Measurements from ENCODE around the gene RASSF3.

Gene RASSF3

DNA sequence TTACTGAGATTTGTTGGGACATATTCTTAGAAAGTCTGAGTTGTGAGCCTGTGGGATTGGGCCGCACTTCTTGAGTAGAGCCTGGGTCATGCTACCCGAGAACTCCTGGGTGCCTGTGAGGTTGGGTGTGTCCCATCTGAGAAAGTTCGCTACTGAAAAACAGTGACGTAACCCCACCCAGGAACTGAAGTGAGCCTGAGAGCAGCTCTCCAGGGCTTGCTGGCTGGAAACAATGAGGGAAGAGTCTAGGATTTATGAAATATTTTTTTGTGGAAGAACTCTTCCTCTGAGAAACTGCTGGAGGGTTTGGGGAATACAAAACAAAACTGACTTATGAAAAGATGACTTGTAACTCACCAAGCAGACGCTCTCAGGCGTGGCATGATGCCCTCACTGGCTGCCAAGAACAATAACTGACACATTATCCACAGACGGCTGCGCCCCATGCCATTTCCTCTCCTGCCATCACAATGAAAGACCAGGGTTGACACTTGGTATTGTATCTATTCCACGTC, 69.2 kb downstream of the RASSF3 start:
- Histone ChIP-seq H3K4me3 (ENCODE audit: insufficient read depth, low read depth, low read length) (no peak overlapping the region), H3K27ac (ENCODE audit: insufficient read depth, low read depth, low read length, poor library complexity, severe bottlenecking) (no peak overlapping the region), H3K36me3 (ENCODE audit: control insufficient read depth, insufficient read depth, low read length) (no peaks in the 10 kb centered on the region), H3K27me3 (ENCODE audit: control insufficient read depth, insufficient read depth, low read length, poor library complexity, severe bottlenecking) (no peaks in the 10 kb centered on the region), H3K9me3 (ENCODE audit: control insufficient read depth, low read length) (no peaks in the 10 kb centered on the region), H3K4me1 (ENCODE audit: control insufficient read depth, insufficient read depth, low read length) (peaks cover 6% of the 10 kb centered on the region)
- WGBS, 2 experiments: 91 to 95% methylated on average over 9 of the region's 9 CpGs

DNA sequence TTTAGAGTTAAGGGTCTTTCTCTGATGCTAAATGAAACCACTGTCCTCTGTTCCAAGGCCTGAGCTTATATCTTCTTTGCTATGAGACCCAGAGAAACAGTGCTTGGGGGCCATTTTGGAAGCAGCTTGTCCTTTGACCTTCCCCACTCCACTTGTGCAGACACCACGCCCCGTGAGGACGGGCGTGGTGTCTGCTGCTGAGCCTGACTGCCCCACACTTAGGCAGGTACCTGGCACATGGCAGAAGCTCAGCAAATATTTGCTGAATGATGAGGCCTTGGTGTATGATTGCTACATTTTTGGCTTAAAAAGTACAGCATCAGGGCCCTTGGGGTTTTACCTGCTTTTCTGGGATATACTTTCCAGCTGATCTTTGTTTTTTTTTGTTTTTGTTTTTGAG, 69.9 kb downstream of the RASSF3 start:
- Histone ChIP-seq H3K27me3 (ENCODE audit: control insufficient read depth, insufficient read depth, low read length, poor library complexity, severe bottlenecking) (no peaks in the 10 kb centered on the region), H3K4me1 (ENCODE audit: control insufficient read depth, insufficient read depth, low read length) (peaks cover 6% of the 10 kb centered on the region), H3K36me3 (ENCODE audit: control insufficient read depth, insufficient read depth, low read length) (no peaks in the 10 kb centered on the region), H3K27ac (ENCODE audit: insufficient read depth, low read depth, low read length, poor library complexity, severe bottlenecking) (no peak overlapping the region), H3K4me3 (ENCODE audit: insufficient read depth, low read depth, low read length) (no peak overlapping the region), H3K9me3 (ENCODE audit: control insufficient read depth, low read length) (no peaks in the 10 kb centered on the region)
- WGBS, 2 experiments: 91 to 95% methylated on average over 4 of the region's 4 CpGs

DNA sequence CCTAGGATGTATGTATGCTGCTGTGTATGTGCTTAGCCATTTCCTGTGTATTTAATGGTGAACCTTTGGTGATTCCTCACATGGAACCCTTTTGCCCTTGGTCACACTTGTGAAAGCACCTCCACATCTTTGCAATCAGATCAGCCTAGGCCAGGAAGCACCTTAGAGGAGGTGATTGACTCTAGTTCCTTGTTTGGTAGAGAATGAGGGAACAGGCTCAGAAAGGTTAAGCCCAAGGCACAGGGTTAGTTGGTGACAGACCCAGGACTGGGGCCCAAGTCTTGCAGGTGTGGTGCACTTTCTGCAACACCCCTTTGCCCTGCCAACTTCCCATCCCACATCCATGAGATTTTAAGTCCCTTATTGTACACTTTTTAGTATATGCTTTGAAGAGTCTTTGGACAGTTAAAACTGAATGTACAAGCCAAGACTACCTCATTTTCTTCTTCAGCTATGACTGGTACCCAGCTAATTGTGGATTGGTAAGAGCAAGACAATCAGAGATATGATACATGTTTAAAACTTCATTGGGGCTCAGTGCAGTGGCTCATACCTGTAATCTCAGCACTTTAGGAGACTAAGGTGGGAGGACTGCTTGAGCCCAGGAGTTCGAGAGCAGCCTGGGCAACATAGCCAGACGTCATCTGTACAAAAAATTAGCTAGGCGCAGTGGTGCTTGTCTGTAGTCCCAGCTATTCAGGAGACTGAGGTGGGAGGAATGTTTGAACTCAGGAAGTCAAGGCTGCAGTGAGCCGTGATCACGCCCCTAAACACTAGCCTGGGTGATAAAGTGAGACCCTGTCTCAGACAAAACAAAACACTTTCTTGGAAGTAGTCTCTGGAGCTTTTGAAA, 71.1 kb downstream of the RASSF3 start:
- 92 to 94% methylated on average over 5 of the region's 5 CpGs for WGBS, 2 experiments
- Histone ChIP-seq H3K9me3 (ENCODE audit: control insufficient read depth, low read length) (no peaks in the 10 kb centered on the region), H3K4me3 (ENCODE audit: insufficient read depth, low read depth, low read length) (no peak overlapping the region), H3K27me3 (ENCODE audit: control insufficient read depth, insufficient read depth, low read length, poor library complexity, severe bottlenecking) (no peaks in the 10 kb centered on the region), H3K4me1 (ENCODE audit: control insufficient read depth, insufficient read depth, low read length) (peaks cover 6% of the 10 kb centered on the region), H3K27ac (ENCODE audit: insufficient read depth, low read depth, low read length, poor library complexity, severe bottlenecking) (no peak overlapping the region), H3K36me3 (ENCODE audit: control insufficient read depth, insufficient read depth, low read length) (no peaks in the 10 kb centered on the region)

DNA sequence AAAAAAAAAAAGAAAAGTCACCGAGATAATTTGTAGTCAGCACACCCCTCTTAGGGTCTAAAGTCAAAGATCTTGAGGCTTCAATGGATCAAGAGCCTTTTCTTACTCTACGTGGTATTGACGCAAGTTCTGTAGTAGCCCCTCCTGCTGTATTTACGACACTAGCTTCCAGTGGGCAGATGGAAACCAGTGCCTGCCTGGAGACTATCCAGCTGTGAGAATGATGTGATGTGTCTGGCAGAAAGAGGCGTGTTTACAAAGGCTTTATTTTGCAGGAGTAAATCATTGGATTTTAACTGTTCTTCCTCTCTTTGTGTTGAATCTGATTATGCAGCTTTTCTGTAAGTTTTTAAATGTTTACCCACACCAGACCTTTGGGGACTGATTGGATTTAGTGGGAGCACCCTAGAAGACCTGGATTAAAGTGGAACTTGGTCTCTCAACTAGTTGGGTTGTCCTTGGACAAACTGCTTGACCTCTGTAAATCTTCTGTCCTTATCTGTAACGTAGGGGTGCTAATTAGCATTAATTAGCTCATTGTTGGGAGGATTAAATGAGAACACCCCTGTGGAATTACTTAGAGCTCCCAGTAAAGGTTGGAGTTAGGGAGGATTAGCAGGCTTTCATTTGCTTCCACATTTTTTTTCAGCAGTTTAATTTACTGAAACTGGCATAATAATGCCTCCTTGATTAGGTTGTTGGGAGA, 72.4 kb downstream of the RASSF3 start:
- Histone ChIP-seq H3K27ac (ENCODE audit: insufficient read depth, low read depth, low read length, poor library complexity, severe bottlenecking) (no peak overlapping the region), H3K27me3 (ENCODE audit: control insufficient read depth, insufficient read depth, low read length, poor library complexity, severe bottlenecking) (no peaks in the 10 kb centered on the region), H3K4me1 (ENCODE audit: control insufficient read depth, insufficient read depth, low read length) (peaks cover 8% of the 10 kb centered on the region), H3K4me3 (ENCODE audit: insufficient read depth, low read depth, low read length) (no peak overlapping the region), H3K9me3 (ENCODE audit: control insufficient read depth, low read length) (no peaks in the 10 kb centered on the region), H3K36me3 (ENCODE audit: control insufficient read depth, insufficient read depth, low read length) (no peaks in the 10 kb centered on the region)
- WGBS, 2 experiments: 31 to 34% methylated on average over 6 of the region's 6 CpGs

DNA sequence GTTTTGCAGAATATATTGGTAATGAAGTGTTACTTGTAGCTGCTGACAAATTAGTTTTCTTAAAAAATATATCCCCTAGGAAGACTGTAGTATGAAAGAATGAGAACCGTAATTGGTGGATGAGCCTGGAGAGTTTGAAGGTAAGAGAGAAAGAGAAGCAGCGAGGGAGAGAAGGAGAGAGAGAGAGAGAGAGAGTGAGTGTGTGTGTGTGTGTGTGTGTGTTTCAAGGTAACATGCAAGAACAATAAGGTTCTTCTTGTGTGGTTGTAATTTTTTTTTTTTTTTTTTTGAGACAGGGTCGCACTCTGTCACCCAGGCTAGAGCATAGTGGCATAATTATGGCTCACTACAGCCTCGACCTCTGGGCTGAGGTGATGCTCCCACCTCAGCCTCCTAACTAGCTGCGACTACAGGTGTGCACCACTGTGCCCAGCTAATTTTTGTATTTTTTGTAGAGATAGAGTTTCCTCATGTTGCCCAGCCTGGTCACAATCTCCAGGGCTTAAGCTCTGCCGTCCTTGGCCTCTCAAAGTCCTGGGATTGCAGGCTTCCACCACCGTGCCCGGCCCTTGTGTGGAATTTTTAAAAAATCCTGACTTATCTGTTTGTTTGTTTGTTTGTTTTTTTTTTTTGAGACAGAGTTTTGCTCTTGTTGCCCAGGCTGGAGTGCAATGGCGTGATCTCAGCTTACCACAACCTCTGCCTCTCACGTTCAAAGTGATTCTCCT, 73.7 kb downstream of the RASSF3 start:
- H3K27me3 ChIP-seq (ENCODE audit: control insufficient read depth, insufficient read depth, low read length, poor library complexity, severe bottlenecking): no peaks in the 10 kb centered on the region
- H3K36me3 ChIP-seq (ENCODE audit: control insufficient read depth, insufficient read depth, low read length): no peaks in the 10 kb centered on the region
- H3K27ac ChIP-seq (ENCODE audit: insufficient read depth, low read depth, low read length, poor library complexity, severe bottlenecking): no peak overlapping the region
- WGBS, 2 experiments: 92 to 96% methylated on average over 10 of the region's 10 CpGs
- H3K9me3 ChIP-seq (ENCODE audit: control insufficient read depth, low read length): no peaks in the 10 kb centered on the region
- peaks cover 9% of the 10 kb centered on the region for H3K4me1 ChIP-seq (ENCODE audit: control insufficient read depth, insufficient read depth, low read length)
- no peak overlapping the region for H3K4me3 ChIP-seq (ENCODE audit: insufficient read depth, low read depth, low read length)

DNA sequence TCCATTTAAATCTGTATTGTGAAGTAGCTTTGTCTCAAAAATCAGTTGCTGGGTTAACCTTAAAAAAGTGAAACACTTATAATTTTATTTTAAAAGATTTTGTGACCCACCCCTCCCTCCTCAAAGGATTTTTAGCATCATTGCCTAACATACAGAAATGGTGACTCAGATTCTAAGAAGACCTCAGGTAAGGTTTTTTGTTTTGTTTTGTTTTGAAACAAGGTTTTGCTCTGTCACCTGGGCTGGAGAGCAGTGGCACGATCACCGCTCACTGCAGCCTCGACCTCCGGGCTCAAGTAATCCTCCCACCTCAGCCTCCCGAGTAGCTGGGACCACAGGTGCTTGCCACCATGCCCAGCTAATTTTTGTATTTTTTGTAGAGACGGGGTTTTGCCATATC, 74.8 kb downstream of the RASSF3 start:
- WGBS, 2 experiments: 90 to 95% methylated on average over 6 of the region's 6 CpGs
- H3K9me3 ChIP-seq (ENCODE audit: control insufficient read depth, low read length): no peaks in the 10 kb centered on the region

DNA sequence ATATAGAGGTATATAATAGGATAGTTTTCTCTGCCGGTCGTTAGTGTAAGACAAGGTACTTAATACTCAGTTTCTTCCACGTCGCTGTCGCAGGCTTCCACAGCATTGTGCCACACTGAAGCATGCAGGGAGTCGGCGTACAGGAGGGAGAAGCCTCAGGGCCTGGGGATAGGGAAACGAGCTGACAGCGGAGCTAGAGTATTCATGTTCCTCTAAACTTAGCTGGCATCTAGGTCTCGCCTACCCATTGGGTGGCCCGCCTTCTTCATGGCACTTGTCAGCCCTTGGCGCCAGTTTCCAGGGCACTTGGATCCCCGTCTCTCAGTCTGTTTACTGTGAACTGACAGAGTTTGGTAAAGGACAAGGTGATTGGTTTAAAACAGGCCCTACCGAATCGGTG, 75.3 kb downstream of the RASSF3 start:
- 95% methylated on average over 15 of the region's 15 CpGs for WGBS, 2 experiments
- Histone ChIP-seq H3K4me1 (ENCODE audit: control insufficient read depth, insufficient read depth, low read length) (peaks cover 9% of the 10 kb centered on the region), H3K27me3 (ENCODE audit: control insufficient read depth, insufficient read depth, low read length, poor library complexity, severe bottlenecking) (no peaks in the 10 kb centered on the region), H3K36me3 (ENCODE audit: control insufficient read depth, insufficient read depth, low read length) (no peaks in the 10 kb centered on the region), H3K4me3 (ENCODE audit: insufficient read depth, low read depth, low read length) (no peak overlapping the region), H3K9me3 (ENCODE audit: control insufficient read depth, low read length) (no peaks in the 10 kb centered on the region), H3K27ac (ENCODE audit: insufficient read depth, low read depth, low read length, poor library complexity, severe bottlenecking) (no peak overlapping the region)

More for the DNA sequence above, 74.8 kb downstream of the RASSF3 start:
- H3K27ac ChIP-seq (ENCODE audit: insufficient read depth, low read depth, low read length, poor library complexity, severe bottlenecking): no peak overlapping the region
- no peak overlapping the region for H3K4me3 ChIP-seq (ENCODE audit: insufficient read depth, low read depth, low read length)
- H3K4me1 ChIP-seq (ENCODE audit: control insufficient read depth, insufficient read depth, low read length): peaks cover 9% of the 10 kb centered on the region
- H3K27me3 ChIP-seq (ENCODE audit: control insufficient read depth, insufficient read depth, low read length, poor library complexity, severe bottlenecking): no peaks in the 10 kb centered on the region
- H3K36me3 ChIP-seq (ENCODE audit: control insufficient read depth, insufficient read depth, low read length): no peaks in the 10 kb centered on the region

DNA sequence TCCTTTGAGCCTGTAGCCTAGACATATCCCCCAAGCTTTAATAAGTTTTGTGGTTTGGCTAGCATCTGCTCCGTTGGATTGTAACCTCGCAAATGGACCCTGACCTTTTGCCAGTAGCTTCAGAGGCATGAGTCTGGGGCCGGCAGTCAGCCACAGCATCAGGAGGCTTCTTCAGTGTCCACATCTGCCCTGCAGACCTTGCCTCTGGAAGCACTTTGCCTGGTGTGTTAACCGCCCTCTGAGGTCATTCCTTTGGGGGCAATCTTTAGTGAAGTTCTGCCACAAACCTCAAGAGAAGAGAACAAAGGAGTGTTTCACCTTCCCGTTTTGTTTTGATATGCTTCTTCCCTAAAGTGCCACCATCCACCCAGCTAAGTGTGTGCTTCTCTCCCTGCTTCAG, 77.5 kb downstream of the RASSF3 start:
- no peak overlapping the region for H3K4me3 ChIP-seq (ENCODE audit: insufficient read depth, low read depth, low read length)
- peaks cover 20% of the 10 kb centered on the region for H3K4me1 ChIP-seq (ENCODE audit: control insufficient read depth, insufficient read depth, low read length)
- H3K36me3 ChIP-seq (ENCODE audit: control insufficient read depth, insufficient read depth, low read length): no peaks in the 10 kb centered on the region
- H3K27ac ChIP-seq (ENCODE audit: insufficient read depth, low read depth, low read length, poor library complexity, severe bottlenecking): peak overlapping the region; percentile 18
- 85 to 86% methylated on average over 5 of the region's 5 CpGs for WGBS, 2 experiments
- no peaks in the 10 kb centered on the region for H3K27me3 ChIP-seq (ENCODE audit: control insufficient read depth, insufficient read depth, low read length, poor library complexity, severe bottlenecking)
- no peaks in the 10 kb centered on the region for H3K9me3 ChIP-seq (ENCODE audit: control insufficient read depth, low read length)

DNA sequence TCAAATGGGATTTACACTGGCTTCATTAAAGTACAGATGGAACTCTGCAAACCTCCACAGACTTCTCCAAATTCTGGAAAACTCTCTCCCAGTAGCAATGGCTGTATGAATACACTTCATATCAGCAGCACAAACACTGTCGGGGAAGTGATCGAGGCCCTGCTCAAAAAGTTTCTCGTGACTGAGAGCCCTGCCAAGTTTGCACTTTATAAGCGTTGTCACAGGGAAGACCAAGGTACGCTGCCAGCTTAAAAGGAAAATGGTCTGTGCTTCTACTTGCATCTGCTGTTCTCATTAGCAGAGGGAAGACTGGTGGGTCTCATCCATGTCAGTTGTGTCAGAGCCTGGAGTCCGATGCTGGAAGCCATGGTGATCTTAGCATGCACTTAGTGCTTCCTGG, 77.9 kb downstream of the RASSF3 start:
- H3K27me3 ChIP-seq (ENCODE audit: control insufficient read depth, insufficient read depth, low read length, poor library complexity, severe bottlenecking): no peaks in the 10 kb centered on the region
- H3K9me3 ChIP-seq (ENCODE audit: control insufficient read depth, low read length): no peaks in the 10 kb centered on the region
- no peak overlapping the region for H3K4me3 ChIP-seq (ENCODE audit: insufficient read depth, low read depth, low read length)
- 93 to 94% methylated on average over 6 of the region's 6 CpGs for WGBS, 2 experiments
- peaks cover 16% of the 10 kb centered on the region for H3K4me1 ChIP-seq (ENCODE audit: control insufficient read depth, insufficient read depth, low read length)
- no peaks in the 10 kb centered on the region for H3K36me3 ChIP-seq (ENCODE audit: control insufficient read depth, insufficient read depth, low read length)
- H3K27ac ChIP-seq (ENCODE audit: insufficient read depth, low read depth, low read length, poor library complexity, severe bottlenecking): peak overlapping the region; percentile 18

DNA sequence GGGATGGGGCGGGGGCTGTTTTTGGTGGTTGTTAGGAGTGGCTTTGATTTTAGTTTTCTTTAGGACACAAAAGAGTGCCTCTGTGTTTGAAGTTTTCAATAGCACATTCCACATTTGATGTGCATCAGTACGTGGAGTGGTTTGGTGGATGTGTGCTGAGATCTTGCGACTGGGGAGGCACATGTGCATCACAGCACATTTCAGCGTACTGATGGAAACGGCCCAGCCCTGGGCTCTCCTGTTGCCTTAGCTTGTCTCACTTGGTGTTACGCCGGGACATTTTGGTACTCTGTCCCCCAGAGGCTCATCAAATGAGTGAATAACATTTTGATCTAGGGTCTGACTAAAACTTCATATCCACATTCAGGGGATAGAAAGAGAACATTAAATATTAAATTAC, 78.4 kb downstream of the RASSF3 start:
- Histone ChIP-seq H3K27ac (ENCODE audit: insufficient read depth, low read depth, low read length, poor library complexity, severe bottlenecking) (no peak overlapping the region), H3K4me3 (ENCODE audit: insufficient read depth, low read depth, low read length) (no peak overlapping the region), H3K4me1 (ENCODE audit: control insufficient read depth, insufficient read depth, low read length) (peaks cover 16% of the 10 kb centered on the region), H3K36me3 (ENCODE audit: control insufficient read depth, insufficient read depth, low read length) (no peaks in the 10 kb centered on the region), H3K9me3 (ENCODE audit: control insufficient read depth, low read length) (no peaks in the 10 kb centered on the region), H3K27me3 (ENCODE audit: control insufficient read depth, insufficient read depth, low read length, poor library complexity, severe bottlenecking) (no peaks in the 10 kb centered on the region)
- 89% methylated on average over 7 of the region's 7 CpGs for WGBS, 2 experiments

Data from ectodermal cell (in vitro differentiated cells).